Hepatocyte (in vitro differentiated cells): ENCODE results near the gene CMIP. TPM values are rescaled to one million over a fixed set of nuclear protein-coding genes. Genes with fewer than 3 reads are reported as not detected.
A peak's percentile ranks its signal among the peaks of the same experiment; 100 is the strongest.

Experiments used
- DNase-seq: peaks from one replicate; pipeline ENCODE4 v3.0.0-alpha.2; 2016; ENCODE audit warnings: low spot score
- H2AFZ ChIP-seq: fragments of 200-600 bp; sonication (generic); 2 replicates; pipeline ENCODE4 v1.6.0; 2016; ENCODE audit warnings: antibody characterized with exemption, mild to moderate bottlenecking
- H3K27ac ChIP-seq: fragments of 200-600 bp; sonication (generic); 2 replicates; pipeline ENCODE4 v1.5.1; 2016; ENCODE audit warnings: mild to moderate bottlenecking
- H3K27me3 ChIP-seq: fragments of 200-600 bp; sonication (generic); 2 replicates; pipeline ENCODE4 v1.6.1; 2016
- H3K36me3 ChIP-seq: fragments of 200-600 bp; sonication (generic); replicated peaks from 2 replicates; pipeline ENCODE4 v1.5.1; 2016; ENCODE audit warnings: low read depth; ENCODE audit not compliant: insufficient read depth
- H3K4me1 ChIP-seq: fragments of 200-600 bp; sonication (generic); 2 replicates; pipeline ENCODE4 v1.5.1; 2016; ENCODE audit warnings: mild to moderate bottlenecking, moderate library complexity; ENCODE audit not compliant: insufficient read depth
- H3K4me2 ChIP-seq: fragments of 200-600 bp; sonication (generic); 2 replicates; pipeline ENCODE4 v1.6.0; 2016
- H3K4me3 ChIP-seq: fragments of 200-600 bp; sonication (generic); 2 replicates; pipeline ENCODE4 v1.5.1; 2016; ENCODE audit warnings: mild to moderate bottlenecking
- H3K79me2 ChIP-seq: fragments of 200-600 bp; sonication (generic); 2 replicates; pipeline ENCODE4 v1.6.0; 2017; ENCODE audit warnings: mild to moderate bottlenecking
- H3K9me2 ChIP-seq: fragments of 200-600 bp; sonication (generic); replicated peaks from 2 replicates; pipeline ENCODE4 v1.6.0; 2017; ENCODE audit warnings: mild to moderate bottlenecking; ENCODE audit not compliant: insufficient read depth
- H3K9me3 ChIP-seq: fragments of 200-600 bp; sonication (generic); 2 replicates; pipeline ENCODE4 v1.5.1; 2016; ENCODE audit warnings: low read depth, mild to moderate bottlenecking
- H4K20me1 ChIP-seq: fragments of 200-600 bp; sonication (generic); 2 replicates; pipeline ENCODE4 v1.6.0; 2016; ENCODE audit warnings: mild to moderate bottlenecking; ENCODE audit not compliant: insufficient read depth, poor library complexity, severe bottlenecking
- EZH2 ChIP-seq: fragments of 200-600 bp; sonication (generic); IDR thresholded peaks from 2 replicates; pipeline ENCODE4 v1.6.1; 2016; ENCODE audit warnings: antibody characterized with exemption, mild to moderate bottlenecking, borderline replicate concordance
- EZH2phosphoT487 ChIP-seq: fragments of 200-600 bp; sonication (generic); IDR thresholded peaks from one replicate; pipeline ENCODE4 v1.6.1; 2018; ENCODE audit warnings: antibody characterized with exemption, mild to moderate bottlenecking, low read depth, moderate library complexity; ENCODE audit not compliant: unreplicated experiment, severe bottlenecking
- WGBS: methylation state at CpG from one replicate; pipeline ENCODE4 v1.1.6; 2016; ENCODE audit warnings: low lambda C conversion rate; ENCODE audit errors: missing lambda C conversion rate; 5-methylcytosine and 5-hydroxymethylcytosine counted together
- polyA plus RNA-seq: library from polyadenylated mRNA; unstranded; fragments of >200 nt; fragmentation: Nextera tagmentation; extraction: Ambion mirVana; gene quantifications from 2 replicates; pipeline ENCODE4 v1.2.1, GENCODE V29; 2016
- total RNA-seq: library from RNA; depleted of rRNA; stranded (reverse); fragments of >200 nt; gene quantifications from 2 replicates; pipeline ENCODE4 v1.2.3, GENCODE V29; 2014
- TF ChIP-seq, protein P1 (sequence below): fragments of 200-600 bp; sonication (generic); IDR thresholded peaks from 2 replicates; pipeline ENCODE4 v1.5.1; 2016; ENCODE audit warnings: antibody characterized with exemption, mild to moderate bottlenecking; ENCODE audit not compliant: poor library complexity

The CMIP gene
- total and polyA plus RNA-seq, 2 experiments from 2014 or later: 5.8 to 17.8 TPM

DNA sequence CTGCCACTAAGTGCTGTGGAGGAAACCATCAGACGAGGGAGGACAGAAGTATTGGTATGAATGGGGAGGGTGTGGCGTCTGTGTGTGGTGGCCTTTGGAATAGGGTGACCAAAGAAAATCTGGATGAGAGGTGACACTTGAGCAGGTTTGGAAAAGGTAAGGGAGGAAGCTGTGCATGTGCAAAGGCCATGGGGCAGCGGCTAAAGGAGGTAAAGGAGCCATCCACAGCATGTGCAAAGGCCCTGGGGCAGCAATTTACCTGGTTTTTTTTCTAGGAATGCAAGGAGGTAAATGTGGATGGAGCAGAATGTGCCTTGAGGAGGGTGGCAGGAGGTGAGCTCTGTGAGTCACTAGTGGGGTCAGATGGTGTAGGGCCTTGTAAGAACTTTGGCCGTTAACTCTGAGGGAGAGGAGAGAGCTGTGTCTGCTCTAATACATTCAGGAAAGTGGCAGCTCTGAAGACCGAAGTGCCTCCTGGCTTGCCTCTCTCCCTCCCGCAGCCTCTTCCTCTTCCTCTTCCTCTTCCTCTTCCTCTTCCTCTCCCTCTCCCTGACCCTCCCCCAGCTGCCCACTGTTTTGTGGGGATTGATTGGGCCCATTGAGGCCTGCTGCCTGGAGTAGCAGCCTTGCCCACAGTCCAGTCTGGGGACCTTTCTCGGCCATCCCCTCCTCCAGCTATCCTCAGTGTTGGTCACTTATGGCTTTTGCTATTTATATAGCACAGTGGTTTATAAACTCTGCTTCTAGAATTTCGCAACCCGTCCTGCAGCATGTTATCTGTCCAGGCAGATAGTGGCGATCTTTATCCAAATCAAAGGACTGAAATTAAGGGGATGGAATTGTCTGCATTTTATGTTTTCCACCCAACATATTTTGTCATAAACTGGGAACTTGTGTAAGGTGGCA, 38.7 kb downstream of the CMIP start:
- H3K27ac ChIP-seq: peak overlapping the region; percentile 6
- H3K4me3 ChIP-seq: no peak overlapping the region
- TF ChIP-seq EZH2phosphoT487 (no peak), EZH2 (no peak)
- TF ChIP-seq, protein P1, sequence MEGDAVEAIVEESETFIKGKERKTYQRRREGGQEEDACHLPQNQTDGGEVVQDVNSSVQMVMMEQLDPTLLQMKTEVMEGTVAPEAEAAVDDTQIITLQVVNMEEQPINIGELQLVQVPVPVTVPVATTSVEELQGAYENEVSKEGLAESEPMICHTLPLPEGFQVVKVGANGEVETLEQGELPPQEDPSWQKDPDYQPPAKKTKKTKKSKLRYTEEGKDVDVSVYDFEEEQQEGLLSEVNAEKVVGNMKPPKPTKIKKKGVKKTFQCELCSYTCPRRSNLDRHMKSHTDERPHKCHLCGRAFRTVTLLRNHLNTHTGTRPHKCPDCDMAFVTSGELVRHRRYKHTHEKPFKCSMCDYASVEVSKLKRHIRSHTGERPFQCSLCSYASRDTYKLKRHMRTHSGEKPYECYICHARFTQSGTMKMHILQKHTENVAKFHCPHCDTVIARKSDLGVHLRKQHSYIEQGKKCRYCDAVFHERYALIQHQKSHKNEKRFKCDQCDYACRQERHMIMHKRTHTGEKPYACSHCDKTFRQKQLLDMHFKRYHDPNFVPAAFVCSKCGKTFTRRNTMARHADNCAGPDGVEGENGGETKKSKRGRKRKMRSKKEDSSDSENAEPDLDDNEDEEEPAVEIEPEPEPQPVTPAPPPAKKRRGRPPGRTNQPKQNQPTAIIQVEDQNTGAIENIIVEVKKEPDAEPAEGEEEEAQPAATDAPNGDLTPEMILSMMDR: no peak
- no peaks in the 10 kb centered on the region for H3K9me2 ChIP-seq
- no peak for DNase-seq
- no peak overlapping the region for H3K4me2 ChIP-seq
- H3K9me3 ChIP-seq: no peaks in the 10 kb centered on the region
- H3K79me2 ChIP-seq: peaks cover 90% of the 10 kb centered on the region
- peaks cover 49% of the 10 kb centered on the region for H4K20me1 ChIP-seq
- peaks cover 22% of the 10 kb centered on the region for H3K4me1 ChIP-seq
- H3K27me3 ChIP-seq: no peaks in the 10 kb centered on the region
- 81% methylated on average over 10 of the region's 10 CpGs for whole genome bisulfite sequencing
- H2AFZ ChIP-seq: no peak overlapping the region
- H3K36me3 ChIP-seq: no peaks in the 10 kb centered on the region

DNA sequence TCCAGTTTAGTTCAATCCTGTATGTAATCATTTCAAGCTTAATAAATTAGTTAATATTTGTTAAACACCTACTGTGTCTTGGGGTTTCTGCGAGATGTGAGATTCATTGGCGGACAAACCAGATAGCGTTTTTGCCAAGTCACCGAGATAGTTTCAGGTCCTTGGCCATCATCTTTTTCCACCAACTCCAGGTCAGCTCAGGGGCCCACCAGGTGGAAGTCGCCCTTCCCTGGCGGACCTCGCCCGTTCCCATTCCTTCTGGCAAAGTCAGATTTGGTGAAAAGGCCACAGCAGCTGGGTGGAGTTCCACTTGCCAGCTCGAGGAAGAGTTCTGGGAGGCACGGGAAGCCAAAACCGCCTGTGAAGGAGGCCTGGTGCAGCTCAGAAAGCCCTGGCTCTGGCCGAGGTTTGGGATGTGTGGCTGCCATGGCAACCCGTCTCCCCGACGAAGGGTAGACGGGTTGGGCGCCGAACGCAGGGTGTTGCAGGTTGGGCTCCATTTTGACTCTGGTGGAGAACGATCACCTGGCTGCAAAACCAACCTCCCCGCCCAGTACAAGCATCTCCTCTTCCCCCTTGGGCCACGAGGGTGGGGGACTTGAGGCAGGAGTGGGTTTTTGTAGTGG, 39.5 kb downstream of the CMIP start:
- H3K4me2 ChIP-seq: no peak overlapping the region
- DNase-seq: no peak
- WGBS: 92% methylated on average over 22 of the region's 22 CpGs
- H3K27me3 ChIP-seq: no peaks in the 10 kb centered on the region
- peaks cover 57% of the 10 kb centered on the region for H4K20me1 ChIP-seq
- H2AFZ ChIP-seq: no peak overlapping the region
- TF ChIP-seq, protein P1: no peak
- no peak for TF ChIP-seq EZH2phosphoT487
- no peak for TF ChIP-seq EZH2
- H3K4me1 ChIP-seq: peaks cover 22% of the 10 kb centered on the region
- no peaks in the 10 kb centered on the region for H3K9me3 ChIP-seq
- H3K4me3 ChIP-seq: no peak overlapping the region
- H3K79me2 ChIP-seq: peaks cover 90% of the 10 kb centered on the region
- peak overlapping the region; percentile 6 for H3K27ac ChIP-seq
- no peaks in the 10 kb centered on the region for H3K36me3 ChIP-seq
- no peaks in the 10 kb centered on the region for H3K9me2 ChIP-seq

DNA sequence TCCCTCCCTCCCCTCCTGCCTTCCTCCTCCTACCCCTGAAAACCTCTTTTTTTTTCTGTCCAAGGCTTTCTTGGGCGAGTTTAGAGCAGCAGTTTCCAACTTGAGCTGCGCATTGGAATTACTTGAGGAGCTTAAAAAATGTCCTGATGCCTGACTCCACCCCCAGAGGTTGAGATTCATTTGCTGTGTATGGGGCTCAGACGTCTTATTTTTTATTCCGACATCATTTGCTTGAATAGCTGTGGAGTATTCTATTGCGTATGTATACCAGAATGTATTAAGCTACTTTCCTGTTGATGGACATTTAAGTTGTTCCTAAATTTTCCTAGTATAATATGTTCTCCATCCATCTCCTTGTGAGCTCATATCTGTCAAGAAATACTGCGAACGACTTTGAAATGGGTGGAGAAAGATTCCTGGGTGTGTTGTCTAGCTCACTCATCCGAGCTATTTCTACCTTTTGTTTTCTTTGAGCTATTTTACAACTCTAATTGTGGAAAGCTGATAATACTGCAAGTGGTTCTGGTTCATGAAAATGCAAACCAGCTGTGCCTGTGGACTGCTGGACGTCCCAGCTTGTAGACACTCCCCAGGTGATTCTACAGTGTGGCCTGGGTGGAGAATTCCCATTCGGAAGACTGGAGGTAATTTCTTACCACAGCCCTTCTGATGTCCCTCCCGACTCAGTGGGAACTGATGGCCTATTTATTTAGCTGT, 40.5 kb downstream of the CMIP start:
- no peak for DNase-seq
- H3K9me2 ChIP-seq: no peaks in the 10 kb centered on the region
- H3K4me1 ChIP-seq: peaks cover 22% of the 10 kb centered on the region
- H3K36me3 ChIP-seq: no peaks in the 10 kb centered on the region
- no peaks in the 10 kb centered on the region for H3K9me3 ChIP-seq
- H4K20me1 ChIP-seq: peaks cover 67% of the 10 kb centered on the region
- peaks cover 90% of the 10 kb centered on the region for H3K79me2 ChIP-seq
- no peaks in the 10 kb centered on the region for H3K27me3 ChIP-seq
- peak overlapping the region; percentile 61 for H3K27ac ChIP-seq
- WGBS: 55% methylated on average over 11 of the region's 11 CpGs
- no peak overlapping the region for H3K4me2 ChIP-seq
- no peak for TF ChIP-seq EZH2
- H3K4me3 ChIP-seq: no peak overlapping the region
- H2AFZ ChIP-seq: no peak overlapping the region
